ENCODE results near the gene TTC24.
A peak's percentile ranks its signal among the peaks of the same experiment; 100 is the strongest.

Gene TTC24

DNA sequence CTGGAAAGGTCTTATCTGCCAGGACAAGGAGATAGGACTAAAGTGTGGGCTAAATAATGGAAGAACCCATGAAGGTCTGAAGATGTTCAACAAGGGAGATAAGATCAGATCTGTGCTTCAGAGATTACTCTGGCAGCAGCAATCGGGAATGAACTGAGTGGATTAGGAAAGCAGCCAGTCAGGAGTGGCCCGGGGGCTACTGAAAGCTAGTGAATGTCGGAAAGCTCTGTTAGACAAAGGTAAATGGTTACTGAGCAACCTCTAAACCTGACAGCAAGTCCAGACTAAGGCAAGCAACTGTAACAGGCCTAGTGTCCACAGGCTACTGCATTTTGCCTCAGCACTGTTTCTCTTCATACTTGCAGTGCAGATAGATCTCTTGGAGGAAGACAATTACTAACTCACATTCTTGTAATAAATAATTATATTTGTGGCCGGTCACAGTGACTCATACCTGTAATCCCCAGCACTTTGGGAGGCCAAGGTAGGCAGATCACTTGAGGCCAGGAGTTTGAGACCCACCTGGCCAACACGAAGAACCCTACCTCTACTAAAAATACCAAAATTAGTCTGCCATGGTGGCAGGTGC is 19.6 kb upstream of the TTC24 start:
- ATAC-seq (ENCODE audit: low read depth) (no peak), DNase-seq (ENCODE audit: low spot score) (no peak)
- Histone ChIP-seq H3K4me3 (ENCODE audit: severe bottlenecking) (no peak overlapping the region), H3K27me3 (ENCODE audit: insufficient read depth, poor library complexity, severe bottlenecking) (no peaks in the 10 kb centered on the region), H3K27ac (ENCODE audit: poor library complexity, severe bottlenecking) (no peak overlapping the region), H3K36me3 (ENCODE audit: low read depth) (peaks cover 61% of the 10 kb centered on the region), H3K9me3 (ENCODE audit: severe bottlenecking) (no peaks in the 10 kb centered on the region), H3K4me1 (ENCODE audit: insufficient read depth, poor library complexity, severe bottlenecking) (no peaks in the 10 kb centered on the region)
- TF ChIP-seq, protein P1, sequence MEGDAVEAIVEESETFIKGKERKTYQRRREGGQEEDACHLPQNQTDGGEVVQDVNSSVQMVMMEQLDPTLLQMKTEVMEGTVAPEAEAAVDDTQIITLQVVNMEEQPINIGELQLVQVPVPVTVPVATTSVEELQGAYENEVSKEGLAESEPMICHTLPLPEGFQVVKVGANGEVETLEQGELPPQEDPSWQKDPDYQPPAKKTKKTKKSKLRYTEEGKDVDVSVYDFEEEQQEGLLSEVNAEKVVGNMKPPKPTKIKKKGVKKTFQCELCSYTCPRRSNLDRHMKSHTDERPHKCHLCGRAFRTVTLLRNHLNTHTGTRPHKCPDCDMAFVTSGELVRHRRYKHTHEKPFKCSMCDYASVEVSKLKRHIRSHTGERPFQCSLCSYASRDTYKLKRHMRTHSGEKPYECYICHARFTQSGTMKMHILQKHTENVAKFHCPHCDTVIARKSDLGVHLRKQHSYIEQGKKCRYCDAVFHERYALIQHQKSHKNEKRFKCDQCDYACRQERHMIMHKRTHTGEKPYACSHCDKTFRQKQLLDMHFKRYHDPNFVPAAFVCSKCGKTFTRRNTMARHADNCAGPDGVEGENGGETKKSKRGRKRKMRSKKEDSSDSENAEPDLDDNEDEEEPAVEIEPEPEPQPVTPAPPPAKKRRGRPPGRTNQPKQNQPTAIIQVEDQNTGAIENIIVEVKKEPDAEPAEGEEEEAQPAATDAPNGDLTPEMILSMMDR (IDR thresholded peaks at IDR 0.05; ENCODE audit: poor library complexity, severe bottlenecking) = no peak

DNA sequence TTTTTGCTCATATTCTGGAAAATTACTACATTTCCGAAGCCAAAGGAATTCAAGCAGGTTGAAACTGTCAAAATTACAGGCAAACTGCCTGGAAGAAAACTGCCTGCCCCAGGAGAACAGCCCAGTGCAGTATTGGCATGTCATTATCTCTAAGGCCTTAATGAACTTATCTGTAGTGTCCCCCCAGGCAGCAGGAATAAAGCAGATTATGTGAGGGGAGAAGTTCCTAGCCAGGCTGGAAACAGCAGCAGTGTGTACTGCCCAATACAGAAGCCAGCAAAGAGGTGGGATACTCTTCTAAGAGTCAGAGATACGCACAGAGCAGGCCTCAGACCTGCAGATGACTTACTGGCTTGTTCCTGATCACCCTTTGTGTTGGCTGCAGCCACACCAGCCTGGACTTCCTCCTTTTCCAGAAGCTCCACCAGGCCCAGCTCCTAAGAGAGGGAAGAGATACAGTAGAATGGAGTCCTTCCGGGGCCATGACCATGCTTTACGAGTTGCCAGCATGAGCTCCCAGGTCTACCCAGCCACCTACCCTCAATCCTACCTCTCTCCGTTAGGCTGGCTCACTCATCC is 18.8 kb upstream of the TTC24 start:
- Histone ChIP-seq H3K4me3 (ENCODE audit: severe bottlenecking) (no peak overlapping the region), H3K36me3 (ENCODE audit: low read depth) (peaks cover 63% of the 10 kb centered on the region), H3K27me3 (ENCODE audit: insufficient read depth, poor library complexity, severe bottlenecking) (no peaks in the 10 kb centered on the region), H3K9me3 (ENCODE audit: severe bottlenecking) (no peaks in the 10 kb centered on the region), H3K4me1 (ENCODE audit: insufficient read depth, poor library complexity, severe bottlenecking) (no peaks in the 10 kb centered on the region), H3K27ac (ENCODE audit: poor library complexity, severe bottlenecking) (no peak overlapping the region)
- TF ChIP-seq, protein P1 (IDR thresholded peaks at IDR 0.05; ENCODE audit: poor library complexity, severe bottlenecking) = no peak
- DNase-seq (ENCODE audit: low spot score) (no peak), ATAC-seq (ENCODE audit: low read depth) (no peak)

DNA sequence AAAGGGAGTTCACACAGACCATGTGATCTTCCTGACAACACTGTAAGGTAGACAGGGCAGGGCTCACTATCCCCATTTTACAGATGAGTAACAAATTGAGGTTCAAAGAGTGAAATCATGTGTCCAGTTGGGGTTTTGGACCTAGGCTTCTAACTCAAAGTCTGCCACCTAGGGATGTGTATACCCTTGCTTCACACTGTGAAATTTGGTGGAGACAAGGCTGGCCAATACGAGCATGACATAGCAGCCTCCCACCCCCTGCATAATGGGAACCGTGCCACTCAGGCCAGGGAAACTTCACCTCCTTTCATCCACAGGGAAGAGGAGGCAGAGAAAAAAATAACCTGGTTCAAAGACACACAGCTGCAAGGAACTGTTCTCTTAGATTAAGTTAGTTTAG is 14.0 kb upstream of the TTC24 start:
- H3K4me1 ChIP-seq (ENCODE audit: insufficient read depth, poor library complexity, severe bottlenecking) = no peaks in the 10 kb centered on the region
- peaks cover 80% of the 10 kb centered on the region for H3K36me3 ChIP-seq (ENCODE audit: low read depth)
- H3K27me3 ChIP-seq (ENCODE audit: insufficient read depth, poor library complexity, severe bottlenecking) = no peaks in the 10 kb centered on the region
- no peak overlapping the region for H3K4me3 ChIP-seq (ENCODE audit: severe bottlenecking)
- TF ChIP-seq, protein P1 (IDR thresholded peaks at IDR 0.05; ENCODE audit: poor library complexity, severe bottlenecking) = no peak
- no peaks in the 10 kb centered on the region for H3K9me3 ChIP-seq (ENCODE audit: severe bottlenecking)
- DNase-seq (ENCODE audit: low spot score) (no peak), ATAC-seq (ENCODE audit: low read depth) (no peak)
- no peak overlapping the region for H3K27ac ChIP-seq (ENCODE audit: poor library complexity, severe bottlenecking)

DNA sequence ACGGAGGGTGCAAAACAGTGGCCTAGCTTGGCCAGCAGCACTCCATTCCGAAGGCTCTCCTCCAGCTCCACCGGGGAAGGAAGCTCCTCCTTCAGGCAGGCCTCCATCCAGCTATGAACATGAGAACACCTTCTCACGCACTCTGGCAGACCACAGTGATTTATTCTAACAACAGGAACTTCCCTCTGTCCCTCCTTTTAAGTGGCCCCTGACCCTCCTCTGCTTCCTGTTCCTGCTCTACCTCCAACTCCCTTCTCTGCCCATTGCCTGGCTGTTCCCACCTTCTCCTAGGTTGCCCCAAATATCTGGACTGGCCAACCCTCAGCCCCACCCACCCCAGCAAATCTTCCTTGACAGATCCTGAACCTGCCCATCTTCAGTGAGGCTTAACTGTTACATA is 13.1 kb upstream of the TTC24 start:
- Histone ChIP-seq H3K4me1 (ENCODE audit: insufficient read depth, poor library complexity, severe bottlenecking) (peaks cover 7% of the 10 kb centered on the region), H3K4me3 (ENCODE audit: severe bottlenecking) (no peak overlapping the region), H3K27me3 (ENCODE audit: insufficient read depth, poor library complexity, severe bottlenecking) (no peaks in the 10 kb centered on the region), H3K36me3 (ENCODE audit: low read depth) (peaks cover 78% of the 10 kb centered on the region), H3K9me3 (ENCODE audit: severe bottlenecking) (no peaks in the 10 kb centered on the region), H3K27ac (ENCODE audit: poor library complexity, severe bottlenecking) (no peak overlapping the region)
- TF ChIP-seq, protein P1 (IDR thresholded peaks at IDR 0.05; ENCODE audit: poor library complexity, severe bottlenecking) = no peak
- ATAC-seq (ENCODE audit: low read depth) = no peak
- DNase-seq (ENCODE audit: low spot score) = no peak

GRCh38 chr1:156571261-156571852 is 8.2 kb upstream of the TTC24 start:
- Histone ChIP-seq H3K27ac (ENCODE audit: poor library complexity, severe bottlenecking) (peak overlapping the region; percentile 54), H3K27me3 (ENCODE audit: insufficient read depth, poor library complexity, severe bottlenecking) (no peaks in the 10 kb centered on the region), H3K9me3 (ENCODE audit: severe bottlenecking) (no peaks in the 10 kb centered on the region), H3K36me3 (ENCODE audit: low read depth) (peaks cover 36% of the 10 kb centered on the region), H3K4me3 (ENCODE audit: severe bottlenecking) (peak overlapping the region; percentile 50), H3K4me1 (ENCODE audit: insufficient read depth, poor library complexity, severe bottlenecking) (peaks cover 10% of the 10 kb centered on the region)
- ATAC-seq (ENCODE audit: low read depth) = peak; percentile 58
- no peak for DNase-seq (ENCODE audit: low spot score)
- TF ChIP-seq, protein P1 (IDR thresholded peaks at IDR 0.05; ENCODE audit: poor library complexity, severe bottlenecking) = no peak

All from RWPE2 (cell line).